ENCODE results near the gene CD63.
"Not testable (repeated sequence)": the region's sequence is repeated elsewhere in the genome, so short reads cannot be mapped to it uniquely, and the experiment has no call there.

The CD63 gene

DNA sequence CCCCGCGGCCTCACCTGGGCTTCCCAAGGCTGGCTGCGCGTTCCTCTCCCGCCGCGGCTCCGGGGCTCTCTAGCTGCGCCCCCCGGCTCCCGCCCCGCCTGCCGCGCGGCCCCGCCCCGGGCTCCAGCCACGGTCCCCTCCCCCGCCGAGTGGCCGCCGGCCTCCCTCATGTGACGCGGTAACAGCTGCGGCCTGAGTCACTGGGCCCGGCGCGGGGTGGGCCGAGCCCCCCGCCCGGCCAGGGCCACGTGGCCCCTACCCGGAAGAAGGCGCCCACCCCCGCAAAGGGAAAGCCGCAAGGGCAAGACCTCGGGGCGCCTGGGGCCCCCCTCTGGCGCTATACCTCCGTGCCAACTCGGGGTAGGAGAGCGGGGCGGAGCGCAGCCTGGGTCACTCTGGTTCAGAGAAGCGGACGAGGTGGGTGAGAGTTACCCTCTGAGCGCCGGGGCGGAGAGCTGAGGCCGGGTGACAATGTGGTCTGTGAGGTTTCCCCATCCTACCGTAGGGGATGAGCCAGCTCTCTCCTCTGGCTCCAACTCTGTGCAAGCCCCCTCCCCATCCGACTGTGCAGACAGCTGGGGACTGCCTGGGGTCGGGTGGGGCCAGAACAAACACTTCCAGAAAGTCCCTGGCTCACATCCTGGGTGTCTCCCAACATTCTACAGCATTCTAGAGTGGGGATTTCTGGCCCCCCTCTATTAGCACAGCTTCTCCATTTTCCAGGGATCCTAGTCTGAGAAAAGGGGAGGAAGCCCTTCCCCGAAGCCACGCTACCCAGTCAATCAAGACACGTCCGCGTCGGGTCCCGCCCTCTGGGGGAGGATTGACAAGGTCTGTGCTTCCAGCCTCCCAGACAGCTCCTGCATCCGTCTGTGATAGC is at the start of gene CD63:
TSS of gene CD63 (minus strand) at position 71 of the 880 bp plus-strand sequence. CDS start 668 bp downstream, outside the sequence.
- peak; percentile 96 for DNase-seq

GRCh38 chr12:55777856-55778255 is 49.0 kb upstream of the CD63 start:
- DNase-seq: no peak

DNA sequence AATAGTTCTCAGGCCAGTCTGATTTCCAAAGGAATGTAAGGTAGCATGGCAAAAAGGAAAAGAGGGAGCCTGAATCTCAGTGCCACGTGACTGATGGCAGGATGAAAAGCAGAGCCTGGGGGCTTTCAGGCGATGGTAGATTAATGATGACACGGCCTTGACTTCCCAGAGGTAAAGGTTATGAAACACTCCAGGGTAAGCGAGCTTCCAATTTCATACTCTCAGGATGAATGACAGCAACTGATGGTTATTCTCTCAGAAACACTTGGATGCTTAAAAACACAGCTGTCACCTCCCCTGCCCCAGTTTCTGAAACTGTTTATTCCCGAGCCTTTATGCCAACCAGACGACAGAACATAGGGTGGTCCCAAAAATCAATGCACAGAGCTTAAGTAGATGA is 42.9 kb upstream of the CD63 start:
- DNase-seq: no peak

- no peak for DNase-seq
Observed at GRCh38 chr12:55767156-55767555, 38.3 kb upstream of the CD63 start.

- no peak for DNase-seq
Observed at GRCh38 chr12:55765736-55766290, 37.0 kb upstream of the CD63 start.

GRCh38 chr12:55762646-55763045 is 33.8 kb upstream of the CD63 start:
- DNase-seq: no peak

DNA sequence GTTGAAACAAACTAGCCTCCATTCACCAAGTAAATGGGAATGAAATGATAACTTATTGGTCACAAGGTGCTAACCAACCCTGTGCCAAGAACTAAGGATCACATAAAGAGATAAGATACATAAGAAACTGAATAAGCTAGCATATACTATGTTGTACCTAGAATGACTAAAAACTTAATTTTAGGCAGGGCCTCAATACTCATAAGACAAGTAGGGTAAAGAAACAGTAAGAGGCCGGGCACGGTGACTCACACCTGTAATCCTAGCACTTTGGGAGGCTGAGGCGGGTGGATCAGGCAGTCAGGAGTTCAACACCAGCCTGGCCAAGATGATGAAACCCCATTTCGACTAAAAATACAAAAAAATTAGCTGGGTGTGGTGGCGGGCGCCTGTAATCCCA is 31.9 kb upstream of the CD63 start:
- DNase-seq: no peak

DNA sequence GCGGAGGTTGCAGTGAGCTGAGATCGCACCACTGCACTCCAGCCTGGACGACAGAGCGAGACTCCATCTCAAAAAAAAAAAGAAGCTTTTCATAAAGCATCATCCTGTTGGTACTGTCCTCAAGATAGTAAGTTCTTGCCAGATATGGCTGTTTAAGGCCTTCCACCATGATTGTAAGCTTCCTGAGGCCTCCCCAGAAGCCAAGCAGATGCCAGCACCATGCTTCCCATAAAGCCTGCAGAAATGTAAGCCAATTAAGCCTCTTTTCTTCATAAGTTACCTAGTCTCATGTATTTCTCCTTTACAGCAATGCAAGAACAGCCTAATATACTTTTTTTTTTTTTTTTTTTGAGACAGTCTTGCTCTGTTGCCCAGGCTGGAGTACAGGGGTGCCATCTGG is 29.8 kb upstream of the CD63 start:
- not testable (repeated sequence) for DNase-seq

GRCh38 chr12:55757701-55758100 is 28.9 kb upstream of the CD63 start:
- DNase-seq: peak; percentile 25

- DNase-seq: no peak
Observed at GRCh38 chr12:55755246-55755645, 26.4 kb upstream of the CD63 start.

- no peak for DNase-seq
Observed at GRCh38 chr12:55748230-55748993, 19.6 kb upstream of the CD63 start.

DNA sequence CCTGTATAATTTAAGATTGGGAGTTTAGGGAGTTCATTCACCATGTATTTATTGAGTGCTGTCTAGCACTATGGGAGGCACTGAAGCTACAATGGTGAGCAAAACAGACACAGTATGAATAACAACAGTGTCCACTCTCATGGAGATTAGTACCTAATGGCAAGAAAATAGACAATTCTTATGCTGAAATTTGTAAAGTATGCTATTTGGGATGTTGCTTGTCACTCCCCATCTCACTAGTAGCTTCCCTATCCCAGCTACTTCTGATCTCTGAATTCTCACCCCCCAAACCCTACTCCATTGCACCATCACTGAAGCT is 18.1 kb upstream of the CD63 start:
- DNase-seq: no peak

GRCh38 chr12:55746174-55746912 is 17.5 kb upstream of the CD63 start:
- no peak for DNase-seq

- DNase-seq: peak; percentile 99
Observed at GRCh38 chr12:55745361-55746173, 16.8 kb upstream of the CD63 start.

DNA sequence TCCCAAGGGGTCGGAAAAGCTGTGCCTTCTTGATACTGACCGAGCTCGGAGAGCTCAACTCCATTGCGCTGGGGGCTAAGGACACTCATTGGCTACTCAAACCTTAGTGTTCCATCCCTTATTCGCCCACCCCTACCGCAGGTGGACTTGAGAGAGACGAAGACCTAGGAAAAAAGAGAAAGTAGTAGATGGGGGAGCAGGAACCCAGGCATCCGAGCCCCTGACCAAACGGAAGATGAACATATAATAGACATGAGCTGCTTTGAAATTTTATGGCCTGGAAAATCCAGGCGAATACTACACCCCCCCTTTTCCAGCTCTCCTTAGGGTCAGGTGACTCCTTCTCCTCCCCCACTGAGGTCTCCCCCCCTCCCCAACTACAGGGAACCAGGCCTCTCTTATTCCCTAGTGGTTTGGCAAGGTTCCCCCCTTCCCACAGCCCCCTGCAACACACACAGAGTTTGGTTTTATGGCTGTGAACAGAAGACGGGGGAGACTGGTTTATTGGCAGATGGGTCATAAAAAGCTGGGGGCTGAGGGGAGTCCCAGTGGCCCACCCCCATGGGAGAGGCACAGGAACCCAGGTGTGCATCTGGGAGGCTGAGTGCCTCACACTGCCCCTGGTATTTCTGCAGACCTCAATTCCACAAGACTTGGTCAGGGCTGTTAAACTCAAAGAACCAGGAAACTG is 15.7 kb upstream of the CD63 start:
- peak; percentile 46 for DNase-seq

DNA sequence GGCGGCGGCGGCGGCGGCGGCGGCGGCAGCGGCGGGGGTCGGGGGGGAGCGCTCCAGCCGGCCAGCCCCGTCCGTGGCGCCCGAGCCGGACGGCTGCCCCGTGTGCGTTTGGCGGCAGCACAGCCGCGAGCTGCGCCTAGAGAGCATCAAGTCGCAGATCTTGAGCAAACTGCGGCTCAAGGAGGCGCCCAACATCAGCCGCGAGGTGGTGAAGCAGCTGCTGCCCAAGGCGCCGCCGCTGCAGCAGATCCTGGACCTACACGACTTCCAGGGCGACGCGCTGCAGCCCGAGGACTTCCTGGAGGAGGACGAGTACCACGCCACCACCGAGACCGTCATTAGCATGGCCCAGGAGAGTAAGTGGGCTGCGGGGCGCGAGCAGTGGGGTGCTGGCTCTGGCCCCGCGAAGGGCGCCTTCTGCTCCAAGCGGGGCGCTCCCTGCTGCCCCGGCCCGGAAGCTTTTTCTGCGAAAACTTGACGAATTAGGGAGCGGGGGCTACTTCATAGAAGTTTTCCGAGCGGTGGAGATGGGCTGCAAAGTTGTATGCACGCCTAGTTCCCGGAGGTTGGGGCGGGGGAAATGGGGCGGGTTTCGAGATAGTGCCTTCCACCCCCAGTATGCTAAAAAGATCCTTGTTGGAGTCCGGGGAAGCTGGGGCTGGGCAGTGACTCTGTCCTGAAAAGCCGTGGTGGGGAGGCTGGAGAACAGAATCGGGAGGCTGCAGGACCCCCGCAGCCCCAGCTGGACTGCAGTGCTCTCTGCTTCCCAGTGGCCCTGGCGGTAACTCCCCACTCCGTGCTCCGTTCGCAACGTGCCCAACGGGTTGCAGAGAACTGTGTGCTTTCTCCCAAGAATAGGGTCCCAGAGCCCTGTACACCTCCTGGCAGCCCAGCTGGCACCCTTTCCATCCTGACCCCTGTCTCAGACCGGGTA is 14.9 kb upstream of the CD63 start:
- peak; percentile 81 for DNase-seq

DNA sequence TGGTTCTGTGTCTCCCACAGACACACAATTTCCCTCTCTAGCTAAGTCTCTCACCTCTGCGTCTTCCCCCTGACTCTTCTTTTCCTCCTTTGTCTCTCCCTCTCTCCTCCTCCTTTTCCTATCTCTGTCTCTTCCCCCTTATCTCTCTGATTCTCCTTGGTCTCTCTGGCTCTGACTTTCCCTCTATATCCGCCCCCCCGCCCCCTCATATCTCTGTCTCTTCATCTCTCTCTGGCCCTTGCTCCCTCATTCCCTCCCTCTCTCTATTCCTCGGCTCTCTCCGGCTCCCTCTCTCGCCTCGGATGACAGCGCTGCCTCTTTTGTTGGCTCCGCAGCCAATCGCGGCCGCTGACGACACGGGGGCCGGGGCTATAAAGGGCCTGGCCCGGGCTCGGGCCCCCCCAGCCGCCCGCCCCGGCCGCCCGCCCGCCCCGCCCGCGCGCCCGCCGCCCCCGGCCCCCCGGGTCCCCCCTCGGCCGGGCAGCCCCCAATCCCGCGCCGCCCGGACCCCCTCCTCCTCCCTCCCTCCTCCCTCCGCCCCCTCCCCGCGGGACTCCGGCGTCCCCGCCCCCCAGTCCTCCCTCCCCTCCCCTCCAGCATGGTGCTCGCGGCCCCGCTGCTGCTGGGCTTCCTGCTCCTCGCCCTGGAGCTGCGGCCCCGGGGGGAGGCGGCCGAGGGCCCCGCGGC is 14.1 kb upstream of the CD63 start, which contains the start of gene GDF11:
TSS of gene GDF11 (plus strand) at position 404 of the 687 bp plus-strand sequence. CDS start at position 599, 195 bp downstream.
- peak; percentile 92 for DNase-seq

DNA sequence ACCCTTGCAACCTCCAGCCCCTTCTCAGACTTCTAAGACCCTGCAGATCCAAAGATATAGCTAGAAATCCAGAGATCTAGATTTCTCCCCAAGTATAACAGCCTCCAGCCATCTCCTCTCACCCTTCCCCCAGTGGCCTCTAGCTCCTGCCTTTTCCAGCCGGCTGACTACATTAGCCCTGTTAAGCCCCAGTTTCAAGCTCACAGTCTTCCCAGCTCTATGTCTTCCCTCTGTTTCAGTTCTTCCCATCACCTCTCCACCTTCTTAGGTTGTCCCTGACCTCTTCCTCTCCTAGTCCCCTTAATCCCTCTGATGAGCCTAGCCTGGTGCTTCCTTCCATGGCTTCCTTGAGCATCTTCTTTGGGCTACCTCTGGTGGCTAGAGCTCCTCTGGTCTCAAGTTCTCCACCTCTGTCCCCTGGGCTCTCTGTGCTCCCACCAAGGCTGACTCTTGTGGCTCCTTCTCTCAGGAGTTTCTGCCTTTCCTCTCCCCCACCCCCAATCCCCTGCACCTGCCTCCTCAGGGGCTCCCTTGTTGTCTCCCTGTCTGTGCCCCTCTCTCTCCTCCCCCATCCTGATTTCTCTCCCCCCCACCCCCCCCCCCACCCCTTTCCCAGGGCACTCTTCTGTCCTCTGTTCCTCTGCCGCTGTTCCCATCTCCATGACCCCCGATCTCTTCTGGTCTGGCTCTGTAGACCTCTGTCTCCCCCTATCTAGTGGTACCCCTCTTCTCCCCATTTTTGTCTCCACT is 13.3 kb upstream of the CD63 start:
- peak; percentile 46 for DNase-seq

DNA sequence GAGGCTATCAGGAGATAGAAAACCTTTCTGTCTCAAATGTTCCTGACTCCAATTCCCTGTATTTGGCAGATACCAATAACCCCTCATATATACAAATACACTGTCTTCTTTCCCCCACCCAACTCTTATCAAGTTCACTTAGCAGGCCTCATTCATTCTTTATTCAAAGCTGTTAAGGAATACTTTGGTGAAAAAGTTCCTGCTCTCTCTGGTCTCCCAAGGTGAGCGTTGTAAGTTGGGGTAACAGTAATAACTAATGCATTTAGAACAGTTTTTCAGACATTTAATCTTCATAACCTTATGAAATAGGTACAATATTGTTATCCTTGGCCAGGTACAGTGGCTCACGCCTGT is 10.2 kb upstream of the CD63 start:
- no peak for DNase-seq
